Effector CD8-positive, alpha-beta T cell (primary cell): Measurements from ENCODE around the gene MRPS6.

ENCODE experiments used
- DNase-seq: peaks from one replicate; lab custom pipeline; 2025; lab: John Stamatoyannopoulos, UW

The MRPS6 gene

DNA sequence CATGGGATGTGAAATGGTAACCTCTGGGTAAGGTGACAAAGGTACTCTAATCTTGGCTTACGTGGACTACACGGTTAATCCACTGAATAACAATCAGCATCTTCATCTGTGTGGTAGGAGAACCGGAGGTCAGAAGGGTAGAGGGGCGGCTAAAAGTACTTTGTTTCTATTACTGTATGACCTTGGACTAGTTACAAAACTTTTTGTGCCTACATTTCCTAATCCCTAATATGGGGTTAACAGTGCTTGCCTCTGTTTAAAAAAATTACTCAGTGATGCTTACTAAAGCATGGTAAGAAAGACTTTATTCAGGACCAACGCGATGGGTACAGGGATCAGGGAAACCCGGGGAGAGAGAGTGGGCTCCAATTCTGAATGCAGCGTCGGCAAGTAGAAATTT, 1.7 kb upstream of the MRPS6 start:
- no peak for DNase-seq

DNA sequence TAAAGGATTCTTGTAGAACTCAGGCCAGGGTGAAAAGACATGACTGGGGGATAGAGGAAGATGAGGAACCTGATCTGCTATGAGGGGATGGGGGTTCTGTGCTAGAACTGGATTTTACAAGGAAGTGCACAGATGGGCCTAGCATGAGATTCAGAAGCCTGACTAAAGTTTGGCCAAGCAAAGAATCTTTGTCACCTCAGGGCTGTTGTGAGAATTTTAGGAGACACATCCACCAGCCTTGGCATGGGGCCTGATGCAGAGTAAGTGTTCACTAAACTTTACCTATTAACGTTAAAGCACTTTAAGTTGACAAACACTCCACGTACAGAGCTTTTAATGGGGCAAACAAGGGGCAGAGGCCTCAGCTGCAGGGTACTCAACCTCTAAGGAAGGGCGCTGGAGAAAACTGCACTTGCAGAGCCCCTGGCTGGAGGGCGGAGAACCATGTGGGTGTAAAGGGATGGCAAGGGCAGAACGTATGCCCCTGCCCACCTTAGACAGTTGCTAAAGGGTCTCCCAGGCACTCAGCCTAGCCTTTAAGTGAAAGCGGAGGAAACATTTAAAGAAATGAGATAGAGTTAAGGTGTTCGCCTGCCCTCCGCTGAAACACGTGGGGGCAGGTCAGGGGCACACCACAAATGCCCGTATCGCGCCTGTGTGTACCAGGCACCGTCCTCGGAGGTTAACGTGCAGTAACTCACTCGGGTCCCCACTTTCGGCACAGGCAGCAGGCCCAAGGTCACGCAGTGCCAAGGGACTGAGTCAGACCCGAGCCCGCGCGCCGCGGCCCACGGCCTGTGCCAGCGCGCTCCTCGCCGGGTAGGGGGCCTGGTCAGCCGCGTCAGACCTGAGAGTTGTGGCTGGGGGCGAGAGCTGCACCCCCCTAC, 990 bp upstream of the MRPS6 start:
- peak; percentile 35 for DNase-seq

DNA sequence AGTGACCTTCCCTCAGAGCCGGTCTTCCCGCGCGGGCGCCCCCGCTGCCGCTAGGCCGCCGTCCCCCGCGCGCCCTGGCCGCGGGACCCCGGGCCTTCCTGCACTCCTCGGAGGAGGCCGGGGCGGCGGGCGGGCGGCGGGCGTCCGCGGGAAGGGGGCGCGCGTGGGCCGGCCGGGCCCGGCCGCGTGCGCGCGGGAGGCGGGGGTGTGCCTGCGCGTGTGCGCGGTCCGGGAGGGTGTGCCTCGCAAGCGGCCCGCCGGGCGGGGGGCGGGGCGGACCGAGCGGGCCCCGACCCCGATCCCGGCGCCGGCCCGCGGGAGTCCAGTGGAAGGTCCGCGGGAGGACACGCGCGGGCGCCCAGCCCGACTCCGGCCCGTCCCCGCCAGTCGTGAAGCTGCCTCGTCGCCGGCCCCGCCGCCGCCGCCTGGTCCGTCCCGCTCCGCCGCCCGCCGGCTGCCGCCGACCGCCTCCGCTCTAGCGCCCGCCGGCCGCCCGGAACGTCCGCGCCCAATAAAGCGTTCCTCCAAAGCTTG, 438 bp downstream of the MRPS6 start:
- peak; percentile 30 for DNase-seq

DNA sequence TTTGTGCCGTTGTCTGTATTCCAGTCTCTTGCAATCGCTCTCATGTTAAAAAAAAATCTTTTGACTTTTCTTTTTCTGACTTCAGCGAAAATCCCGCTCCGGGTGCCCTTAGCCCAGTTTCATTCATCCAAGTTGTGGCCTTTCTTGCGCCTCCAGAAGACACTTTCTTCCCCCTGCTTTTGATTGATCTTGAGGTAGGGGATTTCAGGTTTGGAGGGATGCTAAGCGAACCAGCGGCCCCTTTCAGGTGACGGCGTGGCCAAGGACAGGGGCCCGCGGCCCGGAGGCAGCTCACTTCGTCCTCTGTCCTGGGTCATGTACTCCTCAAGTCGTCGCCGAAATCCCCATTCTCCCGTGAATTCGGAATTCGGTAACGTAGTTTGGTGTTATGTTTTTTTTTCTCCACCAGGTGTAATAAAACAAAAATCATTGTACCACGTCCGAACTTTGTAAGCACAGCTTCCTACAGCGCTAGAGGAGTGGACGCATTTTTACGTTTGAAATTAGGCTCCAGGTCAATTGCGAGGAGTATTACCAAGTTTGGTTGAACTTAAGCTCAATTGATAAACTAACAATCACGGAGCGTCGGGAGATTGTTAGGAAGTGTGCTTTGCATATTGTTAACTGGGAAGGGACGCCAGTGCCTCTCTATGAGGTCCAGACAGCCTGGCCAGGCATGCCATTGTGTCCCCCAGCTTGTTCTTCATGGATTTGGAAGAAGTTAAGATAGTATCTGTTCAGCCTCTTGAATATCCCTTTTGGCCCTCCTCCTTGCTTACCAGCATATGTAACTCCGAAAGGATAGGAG, 1.1 kb downstream of the MRPS6 start:
- DNase-seq, result no peak

DNA sequence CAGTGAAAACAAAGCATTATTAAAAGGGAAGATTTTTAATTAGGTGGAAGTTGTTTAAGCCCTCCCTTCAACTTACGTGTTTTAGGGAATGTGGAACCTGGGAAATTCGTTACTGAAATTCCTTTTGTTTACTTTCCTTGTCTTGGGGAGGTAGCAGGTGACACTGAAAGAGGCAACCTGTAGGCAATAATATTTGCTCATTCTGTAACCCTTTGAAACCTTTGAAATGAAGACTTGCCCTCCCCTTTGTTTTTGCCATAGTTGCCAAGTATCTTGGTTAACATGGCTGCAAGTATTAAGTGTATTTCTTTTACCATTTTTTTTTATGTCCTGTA, 1.7 kb downstream of the MRPS6 start:
- no peak for DNase-seq

DNA sequence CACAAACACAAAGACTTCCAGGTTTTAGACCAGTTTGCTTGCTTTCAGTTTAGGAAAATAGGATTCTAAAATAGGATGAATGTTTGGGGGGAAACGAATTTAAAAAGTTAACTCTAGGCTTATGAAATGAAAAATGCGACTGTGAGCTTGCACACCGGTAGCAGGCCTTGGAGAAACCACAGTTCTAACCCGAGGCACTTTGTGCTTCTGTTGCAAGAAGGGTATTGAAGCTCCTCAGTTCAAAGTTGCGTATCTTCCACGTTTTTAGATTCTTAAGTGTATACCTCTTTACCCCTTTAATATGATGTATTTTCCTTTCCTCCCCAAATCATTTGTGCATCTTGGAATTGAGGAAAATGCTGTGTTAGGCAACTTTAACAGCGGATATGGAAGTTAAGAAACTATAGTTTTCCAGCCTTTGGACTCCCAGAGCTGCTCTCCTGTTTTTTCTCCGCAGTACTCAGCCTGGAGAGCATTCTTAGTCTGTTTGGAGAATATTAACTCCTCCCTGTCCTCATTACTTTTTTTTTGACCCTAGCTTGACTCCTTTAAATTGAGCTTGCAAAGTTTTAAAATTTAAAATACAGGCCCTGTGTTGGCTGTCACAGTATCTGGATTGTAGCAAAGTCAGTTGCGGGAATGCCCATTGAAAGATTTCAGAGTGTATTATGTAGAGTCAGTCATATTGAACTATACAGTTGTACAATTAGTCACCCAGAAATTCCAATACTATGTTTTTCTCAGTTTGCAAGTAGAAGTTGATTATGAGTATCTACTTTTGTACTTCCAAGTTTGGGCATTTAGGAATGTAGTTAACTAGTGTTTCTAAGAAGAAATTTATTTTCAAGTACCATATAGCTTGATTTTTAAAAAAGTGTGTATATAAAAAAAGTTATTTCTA, 2.6 kb downstream of the MRPS6 start:
- DNase-seq, result no peak

DNA sequence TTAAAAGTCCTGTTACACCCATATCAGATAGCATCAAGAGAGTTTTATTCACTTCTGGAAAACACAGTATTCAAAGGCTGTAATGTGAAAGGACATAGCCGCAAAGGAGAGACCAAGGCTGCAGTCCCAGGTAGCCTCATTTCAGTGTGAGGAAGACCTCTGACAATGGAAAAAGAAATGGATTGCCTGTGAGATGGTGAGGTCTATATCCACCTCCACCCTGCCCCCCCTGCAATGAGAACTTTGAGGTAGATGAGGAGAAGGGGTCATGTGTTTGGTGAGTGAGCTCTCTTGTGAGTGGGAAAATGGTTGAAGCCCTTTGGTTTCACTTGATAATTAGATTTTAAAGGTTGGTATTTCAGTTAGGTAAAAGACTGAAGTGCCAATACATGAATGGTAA, 3.5 kb downstream of the MRPS6 start:
- DNase-seq, result no peak

DNA sequence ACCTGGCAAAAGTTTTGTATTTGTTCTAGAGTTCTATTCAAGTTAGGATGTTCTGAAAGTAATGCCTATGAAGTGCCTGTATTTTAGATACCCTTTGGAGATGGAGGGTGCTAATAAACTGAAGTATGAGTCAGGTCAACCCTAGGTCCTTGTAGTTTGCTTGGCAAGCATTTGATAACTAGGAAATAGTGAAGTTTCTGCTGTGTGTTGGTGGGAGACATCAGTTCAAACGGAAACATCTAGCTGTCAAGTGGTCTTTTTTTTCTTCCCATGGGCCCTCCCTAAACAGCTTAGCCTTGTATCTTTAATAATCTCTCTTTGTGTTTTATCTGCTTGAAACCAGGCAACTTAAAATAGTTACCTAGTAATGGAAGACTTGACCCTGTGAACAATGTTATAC, 4.5 kb downstream of the MRPS6 start:
- no peak for DNase-seq

DNA sequence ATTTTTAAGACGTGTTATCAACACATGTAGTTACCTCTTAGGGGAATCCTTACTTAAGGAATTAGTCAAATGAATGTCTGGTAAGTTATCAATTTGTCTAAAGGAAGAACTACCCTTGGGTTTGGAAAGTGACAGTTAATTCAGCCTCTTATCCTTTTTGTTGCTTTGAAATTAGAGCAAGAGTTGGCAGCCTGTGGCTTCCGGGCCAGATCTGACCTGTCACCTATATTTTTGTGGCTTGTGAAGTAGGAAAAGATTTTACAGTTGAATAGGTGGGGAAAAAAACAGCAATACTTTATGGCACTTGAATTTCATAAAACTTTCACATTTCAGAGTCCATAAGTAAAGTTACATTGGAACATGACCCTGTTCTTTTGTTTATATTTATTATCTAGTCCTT, 5.5 kb downstream of the MRPS6 start:
- no peak for DNase-seq

DNA sequence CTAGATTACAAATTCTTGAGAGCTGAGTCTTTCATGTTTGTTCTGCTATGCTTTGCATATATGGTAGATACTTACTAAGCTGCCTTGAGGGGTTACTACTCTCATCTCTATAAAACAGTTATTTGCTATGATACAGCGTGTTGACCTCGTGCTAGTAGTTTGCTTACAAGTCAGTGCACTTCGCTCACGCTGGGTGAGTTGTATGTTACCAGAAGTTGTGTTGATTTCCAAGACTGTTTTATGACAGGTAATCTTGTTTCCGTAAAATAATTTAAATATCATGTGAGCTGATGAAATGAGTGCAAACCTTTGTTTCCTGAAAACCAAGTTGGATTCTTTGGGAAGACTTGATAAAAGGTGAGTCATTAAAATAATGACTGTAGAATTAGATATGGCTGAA, 7.3 kb downstream of the MRPS6 start:
- DNase-seq, result no peak

DNA sequence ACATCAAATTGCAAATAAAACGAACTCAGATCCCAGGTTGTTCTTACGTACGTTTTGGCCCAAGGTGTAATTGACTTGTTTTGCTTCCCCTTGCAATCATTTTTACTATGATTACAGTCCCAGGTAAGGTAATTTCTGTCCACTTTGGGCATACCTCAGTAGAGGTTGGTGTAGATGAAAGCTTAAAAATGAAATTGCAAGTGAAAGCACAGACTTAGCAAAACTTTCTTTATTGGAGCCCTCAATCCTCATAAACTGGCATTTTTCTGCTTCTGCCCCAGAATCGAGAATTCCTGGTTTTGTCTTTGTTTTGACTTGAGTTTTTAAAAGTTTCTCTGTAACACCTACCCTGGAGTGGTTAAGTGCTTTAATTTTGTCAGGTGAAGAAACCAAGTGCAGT, 9.4 kb downstream of the MRPS6 start:
- no peak for DNase-seq

DNA sequence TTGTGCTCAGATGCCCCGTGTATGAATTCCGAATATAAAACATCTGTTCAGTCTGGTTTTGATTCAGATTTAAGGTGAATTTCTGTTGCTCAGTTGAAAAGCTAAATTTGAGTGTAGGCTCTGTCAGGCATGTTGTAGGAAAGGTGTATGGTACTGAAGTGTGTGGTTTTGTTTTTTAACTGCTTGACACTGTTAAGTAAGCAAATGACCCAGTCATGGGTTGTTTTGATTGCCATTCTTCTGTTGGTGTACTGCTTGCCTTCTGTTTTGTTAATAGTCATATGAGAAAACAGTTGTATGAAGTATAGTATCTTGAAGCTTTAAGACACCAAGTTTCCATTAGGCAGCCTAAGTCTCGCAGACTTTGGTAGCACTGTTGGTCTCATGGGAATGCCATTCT, 10.0 kb downstream of the MRPS6 start:
- no peak for DNase-seq

DNA sequence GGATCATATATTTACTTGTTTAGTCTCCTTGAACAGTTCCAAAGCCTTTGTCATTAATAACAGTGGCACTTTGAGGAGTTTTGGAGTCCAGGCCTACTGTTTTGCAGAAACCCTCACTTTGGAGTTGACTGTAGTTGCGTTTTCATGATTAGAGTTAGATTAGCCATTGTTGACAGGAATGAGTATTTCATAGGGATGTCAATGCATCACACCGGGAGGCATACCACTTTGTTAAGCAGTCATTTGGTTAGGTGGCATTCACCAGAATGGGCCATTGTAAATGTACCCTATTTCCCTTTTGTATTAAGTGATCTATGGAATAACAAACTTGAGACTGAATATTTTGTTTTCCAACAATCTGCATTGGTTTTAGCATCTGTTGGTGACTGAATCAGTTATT, 11.8 kb downstream of the MRPS6 start:
- DNase-seq, result no peak

DNA sequence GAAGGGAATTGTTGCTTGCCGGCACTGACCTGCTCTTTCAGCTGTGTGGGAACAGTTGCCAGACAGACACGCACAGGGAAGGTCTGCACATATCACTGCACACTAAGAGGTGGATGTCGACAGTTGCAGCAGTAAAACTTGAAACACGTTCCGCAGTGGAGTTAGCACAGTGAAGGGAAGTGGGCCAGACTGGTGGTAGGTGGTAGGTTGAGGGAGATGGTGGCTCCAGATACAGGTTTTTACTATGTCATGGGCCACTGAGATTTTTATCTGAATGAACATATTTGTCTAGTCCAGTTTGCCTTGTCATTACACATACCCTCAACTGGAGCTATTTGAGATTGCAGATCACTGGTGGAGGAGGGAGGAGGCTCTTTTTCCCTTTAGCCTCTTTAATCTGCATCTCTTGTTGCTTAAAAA, 13.5 kb downstream of the MRPS6 start:
- DNase-seq, result no peak

DNA sequence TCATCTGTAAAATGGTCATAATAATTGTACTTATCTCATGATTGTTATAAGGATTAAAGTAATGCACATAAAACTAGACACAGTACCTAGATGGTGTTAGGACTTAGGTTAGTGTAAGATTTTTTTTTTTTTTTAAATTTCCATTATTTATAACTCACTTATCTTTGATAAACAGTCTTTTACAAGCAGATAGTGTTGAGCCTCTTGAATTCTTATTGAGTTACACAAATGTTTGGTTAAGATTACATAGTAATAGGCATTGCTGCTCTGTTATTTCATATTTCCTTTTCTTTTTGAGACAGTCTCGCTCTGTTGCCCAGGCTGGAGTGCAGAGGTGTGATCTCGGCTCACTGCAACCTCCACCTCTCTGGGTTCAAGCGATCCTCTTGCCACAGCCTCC, 15.4 kb downstream of the MRPS6 start:
- DNase-seq, result no peak

DNA sequence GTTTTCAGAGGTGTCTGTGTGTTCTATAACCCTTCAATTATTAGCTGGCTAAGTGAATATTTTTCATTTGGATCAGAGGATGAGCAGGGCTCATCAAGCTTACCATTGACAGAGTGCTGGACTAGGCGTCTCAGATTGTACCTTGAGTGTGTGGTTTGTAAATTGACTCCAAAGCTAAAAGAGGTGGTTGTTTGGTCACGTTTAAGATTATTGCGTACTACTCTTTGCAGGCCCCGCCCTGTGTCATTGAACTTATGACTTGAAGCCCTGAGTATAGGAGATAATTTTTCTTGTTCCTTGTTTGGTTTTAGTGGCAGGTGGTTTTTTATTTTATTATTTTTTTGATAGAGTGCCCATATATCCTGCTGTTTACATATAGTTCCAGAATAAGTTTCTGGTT, 17.7 kb downstream of the MRPS6 start:
- DNase-seq, result no peak

DNA sequence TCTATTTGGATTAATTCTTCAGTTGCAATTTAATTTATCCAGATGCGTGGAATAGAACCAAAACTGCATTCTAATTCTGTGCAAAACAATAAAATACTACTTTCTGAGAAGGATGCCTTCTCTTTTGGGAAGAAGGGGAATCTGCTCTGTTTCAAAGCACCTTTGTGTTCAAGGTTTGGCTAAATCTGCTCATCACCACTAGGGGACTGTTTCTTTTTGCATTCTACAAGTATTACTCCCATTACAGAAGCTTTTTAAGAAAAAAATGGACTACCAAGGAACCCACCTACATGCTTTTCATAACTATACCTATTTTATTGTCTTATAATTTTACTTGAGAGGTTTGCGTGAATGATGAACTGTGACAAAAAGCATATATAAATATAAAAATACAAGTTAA, 18.2 kb downstream of the MRPS6 start:
- DNase-seq, result no peak

DNA sequence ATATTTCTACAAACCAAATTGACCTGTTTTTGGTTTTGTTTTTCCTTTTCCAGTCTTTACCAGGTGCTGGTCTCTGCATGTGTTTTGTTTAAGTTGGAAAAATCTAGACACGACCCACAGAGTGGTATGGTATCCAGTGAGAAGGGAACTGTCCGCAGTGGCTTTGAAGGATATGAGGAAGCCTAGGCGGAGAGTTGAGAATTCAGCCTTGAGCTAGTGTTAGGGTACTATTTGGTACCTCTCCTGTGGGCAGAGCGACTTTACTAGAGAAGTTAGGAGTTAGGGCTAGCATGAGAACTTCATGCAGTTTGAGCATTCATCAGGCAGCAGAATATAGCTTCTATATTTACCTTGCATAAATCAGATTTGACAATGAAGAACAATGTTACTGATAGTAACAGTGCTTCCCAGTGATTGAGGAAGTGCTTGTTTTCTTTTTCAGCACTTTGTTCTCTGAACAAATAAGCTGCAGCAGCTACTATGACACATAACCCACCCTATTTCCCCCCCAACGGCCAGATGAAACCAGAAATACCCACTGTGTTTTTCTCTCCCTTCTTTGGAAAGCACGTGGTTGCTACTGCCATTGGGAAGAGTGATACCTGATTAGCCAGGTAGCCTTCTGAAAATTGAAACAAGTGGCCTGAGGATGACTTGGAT, 19.0 kb downstream of the MRPS6 start:
- DNase-seq, result no peak

DNA sequence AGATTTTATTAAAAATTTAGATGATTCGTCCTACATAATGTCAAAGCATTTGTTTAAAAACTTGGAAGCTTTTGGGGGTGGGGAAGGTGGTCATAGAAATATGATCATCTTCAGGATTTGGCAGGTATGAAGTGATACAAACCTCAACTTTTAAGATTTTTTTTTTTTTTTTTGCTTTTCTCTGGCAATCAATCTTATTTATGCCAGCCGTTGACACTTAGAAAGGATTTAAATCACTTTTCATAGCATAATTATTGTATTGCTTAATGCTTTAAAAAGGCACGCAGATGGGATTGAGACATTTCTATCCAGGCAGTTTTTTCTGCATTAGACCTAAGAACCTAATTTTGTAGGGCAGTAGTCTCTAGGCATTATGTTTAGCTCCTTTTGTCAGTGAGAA, 19.7 kb downstream of the MRPS6 start:
- no peak for DNase-seq

DNA sequence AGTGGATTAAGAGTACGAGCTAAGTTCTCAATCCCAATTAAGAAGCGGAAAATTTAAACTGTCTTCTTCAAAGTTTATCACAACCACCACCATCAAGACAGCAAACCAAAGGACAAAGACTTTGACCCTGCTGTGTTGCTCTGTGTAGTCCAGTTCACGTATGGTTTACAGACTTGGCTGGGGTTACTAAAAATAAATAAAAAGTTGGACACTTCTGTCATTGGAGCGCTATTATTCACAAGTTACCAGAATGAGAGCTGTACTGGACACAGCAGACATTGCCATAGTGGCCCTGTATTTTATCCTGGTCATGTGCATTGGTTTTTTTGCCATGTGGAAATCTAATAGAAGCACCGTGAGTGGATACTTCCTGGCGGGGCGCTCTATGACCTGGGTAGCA, 21.6 kb downstream of the MRPS6 start:
- no peak for DNase-seq

DNA sequence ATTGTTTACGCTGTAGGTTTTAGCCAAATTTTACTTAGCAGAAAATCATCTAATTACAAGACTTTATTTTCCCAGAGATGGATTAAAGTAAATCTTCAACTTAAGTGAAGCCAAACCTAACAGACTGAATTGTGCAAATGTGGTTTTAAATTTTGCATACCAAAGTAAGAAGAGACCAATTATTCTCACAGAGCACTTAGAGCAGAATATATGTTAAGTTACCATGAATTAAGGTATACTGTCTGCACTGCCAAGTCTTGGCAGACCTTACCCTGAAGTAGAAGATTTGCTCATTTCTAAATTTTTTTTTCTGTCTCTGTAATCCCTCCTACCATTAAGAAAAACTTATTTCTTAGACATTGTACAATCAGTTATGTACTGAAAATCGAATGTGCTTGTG, 24.1 kb downstream of the MRPS6 start:
- no peak for DNase-seq

DNA sequence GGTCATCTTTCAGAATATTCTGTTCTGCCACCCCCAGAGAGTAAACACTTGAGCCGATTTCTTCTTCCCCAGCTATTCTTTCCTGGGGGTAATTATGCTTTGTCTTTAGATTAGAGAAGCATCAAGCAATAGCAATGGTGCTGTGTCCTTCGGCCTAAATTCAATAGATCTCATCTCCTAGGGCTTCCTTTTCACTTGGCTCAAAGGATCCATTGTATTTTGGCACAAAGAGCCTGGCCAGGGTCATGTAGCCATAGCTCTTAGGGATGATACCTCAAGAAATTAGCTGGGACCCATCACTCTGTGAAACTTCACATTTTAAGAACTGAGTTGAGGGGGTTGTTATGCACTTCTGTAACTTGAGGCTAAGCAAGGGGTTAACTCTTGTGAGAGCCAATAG, 27.0 kb downstream of the MRPS6 start:
- no peak for DNase-seq
